Measurements from ENCODE around the gene SMPD3. TPM values are rescaled to one million over a fixed set of nuclear protein-coding genes. Genes with fewer than 3 reads are reported as not detected.

The SMPD3 gene
- total RNA-seq, 1 experiment from 2014 or later, result 0.89 TPM

DNA sequence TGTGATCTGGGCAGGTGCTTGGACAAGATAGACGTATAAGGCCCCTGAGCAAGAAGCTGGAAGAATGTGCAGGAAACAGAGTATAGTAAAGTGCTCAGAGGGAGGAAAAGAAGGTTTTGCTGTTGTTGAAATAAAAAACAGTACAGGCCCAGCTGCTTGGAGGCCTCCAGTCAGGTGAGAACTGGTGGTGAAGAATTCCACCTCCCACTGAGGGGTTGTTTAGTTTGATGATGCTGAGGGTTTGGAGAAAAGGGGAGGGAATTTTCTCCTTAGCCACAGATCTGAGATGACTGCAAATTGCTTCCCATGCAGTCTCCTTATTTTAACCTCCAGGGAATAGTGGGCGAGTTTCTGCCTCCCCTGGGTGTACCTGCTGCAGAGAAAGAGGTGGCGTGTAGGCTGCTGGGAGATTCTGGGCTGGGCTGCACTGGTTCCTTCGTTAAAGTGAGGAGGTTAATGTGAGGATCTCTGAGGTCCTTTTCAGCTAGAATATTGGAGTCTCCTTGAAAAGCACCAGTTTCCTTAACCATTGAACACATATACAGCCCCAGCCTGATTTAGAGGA lies 25.8 kb downstream of the SMPD3 start:
- TF ChIP-seq EZH2phosphoT487 (IDR thresholded peaks at IDR 0.05; ENCODE audit: borderline replicate concordance) (no peak), ZNF274 (IDR thresholded peaks at IDR 0.05; ENCODE audit: low read depth, low read length) (no peak), SRF (IDR thresholded peaks at IDR 0.05; ENCODE audit: low read depth) (no peak), POLR2A (IDR thresholded peaks at IDR 0.05; ENCODE audit: borderline replicate concordance, extremely low read depth, insufficient read depth, insufficient read length) (no peak), CEBPB (IDR thresholded peaks at IDR 0.05; ENCODE audit: low read depth) (no peak), ZFX (IDR thresholded peaks at IDR 0.05) (no peak), CBX3 (IDR thresholded peaks at IDR 0.05; ENCODE audit: low read depth) (no peak), EGR1 (IDR thresholded peaks at IDR 0.05; ENCODE audit: low read depth) (no peak), EZH2 (IDR thresholded peaks at IDR 0.05) (no peak), RAD21 (IDR thresholded peaks at IDR 0.05; ENCODE audit: low read depth) (no peak), JUND (IDR thresholded peaks at IDR 0.05) (no peak), SP1 (IDR thresholded peaks at IDR 0.05; ENCODE audit: low read depth) (no peak), YY1 (IDR thresholded peaks at IDR 0.05; ENCODE audit: extremely low read depth, insufficient replicate concordance, low read depth, low read length) (no peak)
- TF ChIP-seq, protein P1, sequence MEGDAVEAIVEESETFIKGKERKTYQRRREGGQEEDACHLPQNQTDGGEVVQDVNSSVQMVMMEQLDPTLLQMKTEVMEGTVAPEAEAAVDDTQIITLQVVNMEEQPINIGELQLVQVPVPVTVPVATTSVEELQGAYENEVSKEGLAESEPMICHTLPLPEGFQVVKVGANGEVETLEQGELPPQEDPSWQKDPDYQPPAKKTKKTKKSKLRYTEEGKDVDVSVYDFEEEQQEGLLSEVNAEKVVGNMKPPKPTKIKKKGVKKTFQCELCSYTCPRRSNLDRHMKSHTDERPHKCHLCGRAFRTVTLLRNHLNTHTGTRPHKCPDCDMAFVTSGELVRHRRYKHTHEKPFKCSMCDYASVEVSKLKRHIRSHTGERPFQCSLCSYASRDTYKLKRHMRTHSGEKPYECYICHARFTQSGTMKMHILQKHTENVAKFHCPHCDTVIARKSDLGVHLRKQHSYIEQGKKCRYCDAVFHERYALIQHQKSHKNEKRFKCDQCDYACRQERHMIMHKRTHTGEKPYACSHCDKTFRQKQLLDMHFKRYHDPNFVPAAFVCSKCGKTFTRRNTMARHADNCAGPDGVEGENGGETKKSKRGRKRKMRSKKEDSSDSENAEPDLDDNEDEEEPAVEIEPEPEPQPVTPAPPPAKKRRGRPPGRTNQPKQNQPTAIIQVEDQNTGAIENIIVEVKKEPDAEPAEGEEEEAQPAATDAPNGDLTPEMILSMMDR (IDR thresholded peaks at IDR 0.05 in 2 of 3, conservative IDR thresholded peaks at IDR 0.05 in 1 of 3; ENCODE audit: borderline replicate concordance in 1 of 3, insufficient read depth in 1 of 3, low read depth in 2 of 3, low read length in 2 of 3), result no peak
- TF ChIP-seq, protein P2, sequence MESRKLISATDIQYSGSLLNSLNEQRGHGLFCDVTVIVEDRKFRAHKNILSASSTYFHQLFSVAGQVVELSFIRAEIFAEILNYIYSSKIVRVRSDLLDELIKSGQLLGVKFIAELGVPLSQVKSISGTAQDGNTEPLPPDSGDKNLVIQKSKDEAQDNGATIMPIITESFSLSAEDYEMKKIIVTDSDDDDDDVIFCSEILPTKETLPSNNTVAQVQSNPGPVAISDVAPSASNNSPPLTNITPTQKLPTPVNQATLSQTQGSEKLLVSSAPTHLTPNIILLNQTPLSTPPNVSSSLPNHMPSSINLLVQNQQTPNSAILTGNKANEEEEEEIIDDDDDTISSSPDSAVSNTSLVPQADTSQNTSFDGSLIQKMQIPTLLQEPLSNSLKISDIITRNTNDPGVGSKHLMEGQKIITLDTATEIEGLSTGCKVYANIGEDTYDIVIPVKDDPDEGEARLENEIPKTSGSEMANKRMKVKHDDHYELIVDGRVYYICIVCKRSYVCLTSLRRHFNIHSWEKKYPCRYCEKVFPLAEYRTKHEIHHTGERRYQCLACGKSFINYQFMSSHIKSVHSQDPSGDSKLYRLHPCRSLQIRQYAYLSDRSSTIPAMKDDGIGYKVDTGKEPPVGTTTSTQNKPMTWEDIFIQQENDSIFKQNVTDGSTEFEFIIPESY (IDR thresholded peaks at IDR 0.05; ENCODE audit: extremely low read depth, insufficient replicate concordance, low read length), result no peak
- no peaks in the 10 kb centered on the region for H3K79me2 ChIP-seq (ENCODE audit: insufficient read depth, low read length)
- no peaks in the 10 kb centered on the region for H3K9me2 ChIP-seq (ENCODE audit: insufficient read depth)
- intact Hi-C loops (cut with micrococcal nuclease), result no loop called here
- no peaks in the 10 kb centered on the region for H3K36me3 ChIP-seq (ENCODE audit: control insufficient read depth in 1 of 2, insufficient read depth in 2 of 2, low read length in 2 of 2)
- POLR2A ChIA-PET, result no interaction called here
- no peaks in the 10 kb centered on the region for H4K20me1 ChIP-seq (ENCODE audit: insufficient read depth)
- no peak overlapping the region for H3K4me2 ChIP-seq (ENCODE audit: low read length)
- BruUV-seq (replicated peaks), result no TSS peak
- H2AFZ ChIP-seq (ENCODE audit: low read depth, low read length, poor library complexity, severe bottlenecking), result no peak overlapping the region
- CTCF ChIA-PET, result no interaction called here
- no peak overlapping the region for H3K27ac ChIP-seq (ENCODE audit: low read depth, low read length)
- H3K9me3 ChIP-seq (ENCODE audit: control insufficient read depth in 1 of 2, insufficient read depth in 1 of 2, low read depth in 1 of 2, low read length in 2 of 2), result no peaks in the 10 kb centered on the region
- ATAC-seq (no peak), DNase-seq (ENCODE audit: low read depth, low spot score) (no peak)
- H3K27me3 ChIP-seq (ENCODE audit: insufficient read depth, low read length), result no peaks in the 10 kb centered on the region
- H3K9ac ChIP-seq (ENCODE audit: low read length), result no peak overlapping the region
- H3K4me3 ChIP-seq (replicated peaks in 1 of 2; ENCODE audit: low read depth in 1 of 2, low read length in 2 of 2), result no peak overlapping the region
- RAD21 ChIA-PET (ENCODE audit: low non-redundant PET in 1 of 2, low total read pairs in 2 of 2, uncharacterized antibody in 2 of 2, unreplicated experiment in 2 of 2), result no interaction called here
- peaks cover 3 to 12% of the 10 kb centered on the region in 2 experiments; a peak in 3 of 4 replicates for H3K4me1 ChIP-seq (ENCODE audit: control insufficient read depth in 1 of 2, insufficient read depth in 2 of 2, low read length in 2 of 2)

Measured in HCT116 (cell line).